Pancreas (tissue), 10 donors: ENCODE results near the gene ITSN1. TPM values are rescaled to one million over a fixed set of nuclear protein-coding genes. Genes with fewer than 3 reads are reported as not detected.

Experiments used
- ATAC-seq, 4 donors: fragments of 200-7000 bp; cut with Tn5 transposase; one replicate each; pipeline versions ENCODE4 v1.8.0 to v1.9.1; 2020; ENCODE audit warnings: mild to moderate bottlenecking in 4 of 4, moderate library complexity in 4 of 4
- DNase-seq, 6 donors: peaks; one replicate each; pipeline ENCODE4 v3.0.0-alpha.2; 2020
- FAIRE-seq: peaks from 2 replicates; lab custom pipeline; 2012; peaks lifted over from hg19 to GRCh38; lab: Jason Lieb, UNC
- H3K27ac ChIP-seq, 4 donors: fragments of 200-600 bp; sonication (generic); 1 replicate in 3 of 4; 2 replicates in 1 of 4; pipeline versions ENCODE4 v1.5.0 to v1.8.0; 2020
- H3K27me3 ChIP-seq, 4 donors: fragments of 200-600 bp; one replicate each; pipeline ENCODE4 v1.8.0; 2021
- H3K36me3 ChIP-seq, 3 donors: fragments of 200-600 bp; sonication (generic) in 1 of 3; one replicate each; pipeline versions ENCODE4 v1.5.0 to v1.8.0; 2020 to 2021
- H3K4me1 ChIP-seq, 3 donors: fragments of 200-600 bp; one replicate each; pipeline ENCODE4 v1.8.0; 2021
- H3K4me3 ChIP-seq, 4 donors: fragments of 200-600 bp; sonication (generic) in 2 of 4; one replicate each; pipeline versions ENCODE4 v1.5.0 to v1.8.0; 2020 to 2021
- H3K9me3 ChIP-seq, 4 donors: fragments of 200-600 bp; one replicate each; pipeline ENCODE4 v1.8.0; 2021
- WGBS, 2 donors: extraction: QIAGEN DNeasy Blood & Tissue Kit; methylation state at CpG; one replicate each; pipeline ENCODE4 v1.1.7; 2013; 5-methylcytosine and 5-hydroxymethylcytosine counted together
- intact Hi-C, 3 donors: fragments of 100-400 bp; cut with DNase I; formaldehyde crosslinking; loops; one replicate each; pipeline versions ENCODE4 v1.11.1 to v1.14.2; 2022
- polyA plus RNA-seq, 2 donors: library from polyadenylated mRNA; stranded (reverse); fragments of 200-250 nt; gene quantifications; one replicate each; pipeline ENCODE4 v1.2.3, GENCODE V29; 2013
- total RNA-seq, 6 donors: library from RNA; stranded (reverse); fragmentation: NEBNext Ultra II Directional in 4 of 6; extraction: Animal tissue kit (Norgen Biotek cat#: 25700) in 4 of 6; gene quantifications; one replicate each; pipeline versions ENCODE4 v1.2.1 to v1.2.4, GENCODE V29; 2021 to 2023
- TF ChIP-seq, protein P1 (sequence below), 4 donors: fragments of 200-600 bp; sonication (generic) in 3 of 4; IDR thresholded peaks; one replicate each; pipeline versions ENCODE4 v1.5.0 to v1.8.0; 2021; ENCODE audit warnings: antibody characterized with exemption in 4 of 4
- donor health status: healthy with polysubstance abuse.
- donor health status: DM: no; HTN: no; CAD: no; lungs with moderate emphysema.
- donor health status: DM: no; HTN: no; CAD: no.
- donor health status: control.
- donor health status: control.
- donor health status: Bipolar disorder and iron deficiency.
- donor health status: DM: yes; HTN: yes; CAD: no.
- donor health status: DM: no; HTN: no; CAD: no.
- donor health status: DM: no; HTN: no; CAD: no.
- donor health status: DM: yes; HTN: yes; CAD: no.

Gene ITSN1
- total and polyA plus RNA-seq, 8 donors, result 3.5 to 19.4 (median 6.0) TPM

DNA sequence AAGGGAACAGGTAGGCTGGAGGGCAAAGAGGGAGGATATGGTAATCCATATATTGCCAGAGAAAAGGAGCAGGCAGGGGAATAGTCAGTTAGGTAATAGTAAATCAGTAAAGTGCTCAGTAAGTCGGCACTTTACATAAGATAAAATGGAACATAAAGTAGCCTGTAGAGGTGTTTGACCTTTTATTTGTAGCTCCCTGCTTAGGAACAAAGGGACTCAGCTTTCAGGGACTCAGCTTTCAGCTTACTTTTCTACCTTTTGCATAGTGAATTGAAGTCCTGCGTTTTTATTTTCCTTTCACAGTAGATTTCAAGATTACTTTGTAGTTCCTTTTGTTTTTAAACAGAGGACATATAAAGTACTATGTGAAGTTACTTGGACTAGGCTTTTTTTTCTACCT, 87.3 kb downstream of the ITSN1 start:
- FAIRE-seq, result no peak

DNA sequence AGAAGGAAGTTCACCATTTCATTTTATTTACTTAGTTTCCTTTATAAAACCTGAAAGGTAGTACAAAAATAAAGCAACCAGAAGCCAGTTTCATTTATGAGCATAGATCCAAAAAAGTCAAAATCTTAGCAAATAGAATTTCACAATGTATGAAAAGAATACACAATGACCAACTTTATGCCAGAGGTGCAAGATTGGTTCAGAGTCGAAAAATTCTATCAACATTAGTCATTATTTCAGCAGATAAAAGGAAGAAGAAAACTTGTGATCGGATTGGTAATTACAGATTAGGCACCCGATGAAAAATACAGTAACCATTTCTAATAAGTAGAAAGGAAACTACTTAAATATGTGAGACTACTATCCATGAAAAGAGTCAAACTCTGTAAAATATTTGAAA, 89.1 kb downstream of the ITSN1 start:
- H3K27ac ChIP-seq, result no peak overlapping the region

More for the DNA sequence above, 87.3 kb downstream of the ITSN1 start:
- H3K4me1 ChIP-seq, result peaks cover 0 to 5% (median 5%) of the 10 kb centered on the region in 3 donors
- no peak overlapping the region for H3K27ac ChIP-seq
- no peaks in the 10 kb centered on the region for H3K9me3 ChIP-seq
- H3K36me3 ChIP-seq, result no peaks in the 10 kb centered on the region
- intact Hi-C loops, result no loop called here
- ATAC-seq (no peak), DNase-seq (no peak)
- no peaks in the 10 kb centered on the region for H3K27me3 ChIP-seq
- 37 to 41% methylated on average over 2 of the region's 2 CpGs for WGBS, 2 donors
- no peak overlapping the region for H3K4me3 ChIP-seq
- TF ChIP-seq, protein P1, sequence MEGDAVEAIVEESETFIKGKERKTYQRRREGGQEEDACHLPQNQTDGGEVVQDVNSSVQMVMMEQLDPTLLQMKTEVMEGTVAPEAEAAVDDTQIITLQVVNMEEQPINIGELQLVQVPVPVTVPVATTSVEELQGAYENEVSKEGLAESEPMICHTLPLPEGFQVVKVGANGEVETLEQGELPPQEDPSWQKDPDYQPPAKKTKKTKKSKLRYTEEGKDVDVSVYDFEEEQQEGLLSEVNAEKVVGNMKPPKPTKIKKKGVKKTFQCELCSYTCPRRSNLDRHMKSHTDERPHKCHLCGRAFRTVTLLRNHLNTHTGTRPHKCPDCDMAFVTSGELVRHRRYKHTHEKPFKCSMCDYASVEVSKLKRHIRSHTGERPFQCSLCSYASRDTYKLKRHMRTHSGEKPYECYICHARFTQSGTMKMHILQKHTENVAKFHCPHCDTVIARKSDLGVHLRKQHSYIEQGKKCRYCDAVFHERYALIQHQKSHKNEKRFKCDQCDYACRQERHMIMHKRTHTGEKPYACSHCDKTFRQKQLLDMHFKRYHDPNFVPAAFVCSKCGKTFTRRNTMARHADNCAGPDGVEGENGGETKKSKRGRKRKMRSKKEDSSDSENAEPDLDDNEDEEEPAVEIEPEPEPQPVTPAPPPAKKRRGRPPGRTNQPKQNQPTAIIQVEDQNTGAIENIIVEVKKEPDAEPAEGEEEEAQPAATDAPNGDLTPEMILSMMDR (IDR thresholded peaks at IDR 0.05), result no peak

DNA sequence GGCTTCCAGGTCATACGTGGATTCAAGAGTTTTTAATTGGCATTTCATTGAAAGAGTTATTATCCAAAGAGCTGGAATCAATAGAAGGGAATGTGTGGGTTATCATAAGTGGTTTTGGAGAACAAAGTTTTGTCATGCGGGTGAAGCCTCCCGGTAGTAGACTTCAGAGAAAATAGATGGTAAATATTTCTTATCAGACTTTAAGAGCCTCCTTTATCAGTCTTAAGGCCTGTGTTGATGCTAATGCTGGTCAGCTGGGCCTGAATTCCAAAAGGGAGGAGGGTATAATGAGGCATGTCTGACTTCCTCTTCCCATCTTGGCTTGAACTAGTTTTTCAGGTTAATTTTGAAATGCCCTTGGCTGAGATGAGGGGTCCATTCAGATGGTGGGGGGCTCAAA, 89.7 kb downstream of the ITSN1 start:
- 88 to 89% methylated on average over 3 of the region's 3 CpGs for WGBS, 2 donors

More for the DNA sequence above, 89.1 kb downstream of the ITSN1 start:
- H3K9me3 ChIP-seq, result no peaks in the 10 kb centered on the region
- peaks cover 0 to 5% (median 5%) of the 10 kb centered on the region in 3 donors for H3K4me1 ChIP-seq
- TF ChIP-seq, protein P1 (IDR thresholded peaks at IDR 0.05), result no peak
- ATAC-seq, result no peak
- 93 to 95% methylated on average over 3 of the region's 3 CpGs for WGBS, 2 donors
- no peak for FAIRE-seq
- intact Hi-C loops, result no loop called here
- no peak for DNase-seq
- no peaks in the 10 kb centered on the region for H3K36me3 ChIP-seq
- H3K4me3 ChIP-seq, result no peak overlapping the region
- H3K27me3 ChIP-seq, result no peaks in the 10 kb centered on the region

DNA sequence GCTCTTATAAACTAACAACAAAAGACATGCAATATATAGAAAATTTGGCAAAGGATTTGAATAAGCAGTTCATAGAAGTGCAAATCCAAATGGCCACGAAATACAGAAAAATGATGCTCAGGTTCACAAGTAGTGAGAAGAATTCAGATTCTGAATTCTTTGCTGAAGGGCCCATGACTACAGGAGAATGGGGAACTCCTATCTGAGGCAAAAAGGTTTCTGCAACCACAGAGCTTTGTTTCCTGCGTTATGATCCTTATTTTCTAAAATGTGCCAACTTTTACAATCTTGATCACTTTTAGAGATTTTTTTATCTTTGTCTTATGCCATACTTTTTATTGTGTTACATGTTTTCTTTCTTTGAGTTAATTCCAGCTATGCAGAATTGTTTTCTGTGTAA, 91.3 kb downstream of the ITSN1 start:
- H3K27ac ChIP-seq, result no peak overlapping the region
- no peak overlapping the region for H3K4me3 ChIP-seq
- no peaks in the 10 kb centered on the region for H3K27me3 ChIP-seq
- peaks cover 0 to 5% (median 5%) of the 10 kb centered on the region in 3 donors for H3K4me1 ChIP-seq
- ATAC-seq (no peak), FAIRE-seq (no peak), DNase-seq (no peak)
- no peaks in the 10 kb centered on the region for H3K36me3 ChIP-seq
- TF ChIP-seq, protein P1 (IDR thresholded peaks at IDR 0.05), result no peak
- no peaks in the 10 kb centered on the region for H3K9me3 ChIP-seq
- WGBS, 2 donors, result 90 to 94% methylated on average over 2 of the region's 2 CpGs
- intact Hi-C loops, result no loop called here

More for the DNA sequence above, 89.7 kb downstream of the ITSN1 start:
- Histone ChIP-seq H3K27me3 (no peaks in the 10 kb centered on the region), H3K4me3 (no peak overlapping the region), H3K27ac (no peak overlapping the region), H3K9me3 (no peaks in the 10 kb centered on the region), H3K36me3 (no peaks in the 10 kb centered on the region), H3K4me1 (peaks cover 0 to 5% (median 5%) of the 10 kb centered on the region in 3 donors)
- intact Hi-C loops, result no loop called here
- DNase-seq, result no peak
- no peak for ATAC-seq
- no peak for FAIRE-seq
- TF ChIP-seq, protein P1 (IDR thresholded peaks at IDR 0.05), result no peak

DNA sequence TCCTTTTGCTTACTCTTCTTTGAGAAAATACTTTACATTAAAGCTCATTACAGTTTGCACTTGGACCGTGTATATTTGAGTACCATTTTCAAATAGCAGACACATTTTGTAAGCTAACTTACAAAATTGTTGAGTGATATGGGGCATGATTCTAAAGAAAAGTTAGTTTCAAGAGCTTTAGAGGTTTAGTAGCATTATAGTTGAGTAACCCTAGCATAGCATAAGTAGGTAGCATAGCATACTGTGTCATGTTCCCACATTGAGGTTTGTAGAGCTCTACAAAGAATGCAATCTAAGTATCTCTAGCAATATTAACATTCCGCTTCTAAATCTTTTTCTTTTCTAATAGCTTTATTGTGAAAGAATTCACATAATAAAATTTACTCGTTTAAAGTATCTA, 92.0 kb downstream of the ITSN1 start:
- WGBS, 2 donors, result 79 to 80% methylated on average over 3 of the region's 3 CpGs
- H3K27me3 ChIP-seq, result no peaks in the 10 kb centered on the region
- H3K27ac ChIP-seq, result no peak overlapping the region
- DNase-seq (no peak), ATAC-seq (no peak), FAIRE-seq (no peak)
- H3K9me3 ChIP-seq, result no peaks in the 10 kb centered on the region
- TF ChIP-seq, protein P1 (IDR thresholded peaks at IDR 0.05), result no peak
- H3K4me1 ChIP-seq, result peaks cover 0 to 5% (median 5%) of the 10 kb centered on the region in 3 donors
- no peaks in the 10 kb centered on the region for H3K36me3 ChIP-seq
- intact Hi-C loops, result no loop called here
- no peak overlapping the region for H3K4me3 ChIP-seq
